IMR-90 (cell line): Measurements from ENCODE around the gene PLPP4. TPM values are rescaled to one million over a fixed set of nuclear protein-coding genes. Genes with fewer than 3 reads are reported as not detected.

Source experiments
- ATAC-seq: fragments of 200-7000 bp; cut with Tn5 transposase; 2 replicates; pipeline ENCODE4 v1.9.1; 2020; ENCODE audit warnings: low read depth, mild to moderate bottlenecking, moderate library complexity
- BruUV-seq: library from RNA; stranded (reverse); fragments of 400-500 nt; replicated peaks from 2 replicates; lab custom pipeline; 2021; lab: Mats Ljungman, UMichigan
- CTCF ChIA-PET: fragments of 300-600 bp; formaldehyde crosslinking; extraction: SDS; loops from one replicate; lab custom pipeline; 2021; ENCODE audit warnings: antibody characterized with exemption; lab: Yijun Ruan, JAX
- POLR2A ChIA-PET: fragments of 300-600 bp; sonication (Branson Sonifier 250); formaldehyde crosslinking; loops from one replicate; lab custom pipeline; 2022; ENCODE audit warnings: antibody characterized with exemption; ENCODE audit not compliant: unreplicated experiment; lab: Charles Lee
- DNase-seq: peaks from one replicate; pipeline ENCODE4 v3.0.0; 2013
- H2AFZ ChIP-seq: replicated peaks from 2 replicates; pipeline ENCODE3; 2013; ENCODE audit warnings: low read length, mild to moderate bottlenecking; ENCODE audit not compliant: poor library complexity
- H2AK5ac ChIP-seq: 2 replicates; pipeline ENCODE4 v1.6.1; 2013; ENCODE audit warnings: low read depth, low read length, inconsistent platforms
- H2AK9ac ChIP-seq: replicated peaks from 2 replicates; pipeline ENCODE3; 2013; ENCODE audit warnings: mild to moderate bottlenecking, low read depth, low read length, moderate library complexity; ENCODE audit not compliant: poor library complexity
- H2BK120ac ChIP-seq: 2 replicates; pipeline ENCODE4 v1.6.1; 2013; ENCODE audit warnings: low read depth, low read length, inconsistent platforms
- H2BK15ac ChIP-seq: 3 replicates; pipeline ENCODE4 v1.6.1; 2013; ENCODE audit warnings: low read depth, low read length, inconsistent platforms
- H2BK20ac ChIP-seq: 2 replicates; pipeline ENCODE4 v1.6.1; 2013; ENCODE audit warnings: low read depth, mild to moderate bottlenecking, inconsistent platforms, low read length, moderate library complexity
- H2BK5ac ChIP-seq: 2 replicates; pipeline ENCODE4 v1.6.1; 2013; ENCODE audit warnings: mild to moderate bottlenecking, low read depth, low read length, inconsistent platforms; ENCODE audit not compliant: poor library complexity, severe bottlenecking
- H3K14ac ChIP-seq: replicated peaks from 2 replicates; pipeline ENCODE4 v1.6.1; 2013; ENCODE audit warnings: low read depth, low read length, inconsistent platforms
- H3K18ac ChIP-seq: 2 replicates; pipeline ENCODE4 v1.6.1; 2013; ENCODE audit warnings: low read depth, low read length, control low read depth
- H3K23ac ChIP-seq: 2 replicates; pipeline ENCODE4 v1.6.1; 2013; ENCODE audit warnings: low read depth, low read length, inconsistent platforms
- H3K27ac ChIP-seq: 2 replicates; pipeline ENCODE4 v1.5.1; 2013; ENCODE audit warnings: mild to moderate bottlenecking, control low read depth, low read length; ENCODE audit not compliant: insufficient read depth
- H3K27me3 ChIP-seq: 2 replicates; pipeline ENCODE4 v1.6.1; 2013; ENCODE audit warnings: low read length; ENCODE audit not compliant: control insufficient read depth, insufficient read depth
- H3K36me3 ChIP-seq: 2 replicates; pipeline ENCODE4 v1.6.1; 2013; ENCODE audit warnings: low read length, mixed read lengths; ENCODE audit not compliant: control insufficient read depth, insufficient read depth
- H3K4ac ChIP-seq: 2 replicates; pipeline ENCODE4 v1.6.1; 2013; ENCODE audit warnings: low read depth, low read length, inconsistent platforms
- H3K4me1 ChIP-seq: 2 replicates; pipeline ENCODE4 v1.6.1; 2013; ENCODE audit warnings: low read length, mixed read lengths; ENCODE audit not compliant: control insufficient read depth, insufficient read depth
- H3K4me2 ChIP-seq: 2 replicates; pipeline ENCODE4 v1.6.1; 2013; ENCODE audit warnings: low read depth, mild to moderate bottlenecking, control low read depth, low read length, moderate library complexity
- H3K4me3 ChIP-seq: 2 replicates; pipeline ENCODE4 v1.5.1; 2013; ENCODE audit warnings: low read depth, mild to moderate bottlenecking, control low read depth, low read length, moderate library complexity; ENCODE audit not compliant: insufficient read depth
- H3K56ac ChIP-seq: 2 replicates; pipeline ENCODE4 v1.6.1; 2013; ENCODE audit warnings: low read length, inconsistent platforms; ENCODE audit not compliant: insufficient read depth; ENCODE audit errors: extremely low read depth
- H3K79me1 ChIP-seq, 2 experiments: 2 replicates each; pipeline ENCODE4 v1.6.1; 2013; ENCODE audit warnings: low read length in 2 of 2, inconsistent platforms in 1 of 2, low read depth in 1 of 2
- H3K9ac ChIP-seq: 2 replicates; pipeline ENCODE4 v1.6.1; 2013; ENCODE audit warnings: low read depth, low read length, control low read depth
- H3K9me1 ChIP-seq: 2 replicates; pipeline ENCODE4 v1.6.1; 2013; ENCODE audit warnings: low read length, inconsistent platforms; ENCODE audit not compliant: insufficient read depth
- H3K9me3 ChIP-seq: 2 replicates; pipeline ENCODE4 v1.6.1; 2013; ENCODE audit warnings: low read length; ENCODE audit not compliant: control insufficient read depth, insufficient read depth
- H4K20me1 ChIP-seq: 2 replicates; pipeline ENCODE4 v1.6.1; 2013; ENCODE audit warnings: low read length, inconsistent platforms; ENCODE audit not compliant: insufficient read depth
- H4K5ac ChIP-seq: 2 replicates; pipeline ENCODE4 v1.6.1; 2013; ENCODE audit warnings: mild to moderate bottlenecking, low read depth, low read length, control low read depth
- H4K8ac ChIP-seq, 2 experiments: 2 replicates each; pipeline ENCODE4 v1.6.1; 2013; ENCODE audit warnings: low read depth in 2 of 2, low read length in 2 of 2, control low read depth in 1 of 2, inconsistent platforms in 1 of 2
- H4K91ac ChIP-seq: 2 replicates; pipeline ENCODE4 v1.6.1; 2013; ENCODE audit warnings: low read depth, low read length, inconsistent platforms; ENCODE audit not compliant: insufficient read depth
- BHLHE40 ChIP-seq: fragments of 150-350 bp; IDR thresholded peaks from 2 replicates; pipeline ENCODE4 v1.6.1; 2016; ENCODE audit warnings: mild to moderate bottlenecking, low read depth, low read length
- CEBPB ChIP-seq: IDR thresholded peaks from 2 replicates; pipeline ENCODE4 v1.6.1; 2012; ENCODE audit warnings: low read depth, low read length, improper control_type of control experiment
- CHD1 ChIP-seq: IDR thresholded peaks from 2 replicates; pipeline ENCODE4 v1.6.1; 2012; ENCODE audit warnings: low read depth, low read length, improper control_type of control experiment
- CTCF ChIP-seq: conservative IDR thresholded peaks from 2 replicates; pipeline ENCODE4 v1.5.1; 2012; ENCODE audit warnings: mild to moderate bottlenecking, low read depth, low read length, improper control_type of control experiment
- ELK1 ChIP-seq: fragments of 150-350 bp; IDR thresholded peaks from 2 replicates; pipeline ENCODE4 v1.6.1; 2016; ENCODE audit warnings: low read depth, mild to moderate bottlenecking, low read length, moderate library complexity, borderline replicate concordance
- FOS ChIP-seq: fragments of 150-350 bp; IDR thresholded peaks from 2 replicates; pipeline ENCODE4 v1.6.1; 2016; ENCODE audit warnings: low read depth, low read length
- MAFK ChIP-seq: IDR thresholded peaks from 2 replicates; pipeline ENCODE4 v1.6.1; 2012; ENCODE audit warnings: low read depth, low read length, improper control_type of control experiment
- MAZ ChIP-seq: IDR thresholded peaks from 2 replicates; pipeline ENCODE4 v1.6.1; 2012; ENCODE audit warnings: low read depth, mild to moderate bottlenecking, low read length, improper control_type of control experiment, moderate library complexity, borderline replicate concordance
- MXI1 ChIP-seq: IDR thresholded peaks from 2 replicates; pipeline ENCODE4 v1.6.1; 2012; ENCODE audit warnings: low read depth, mild to moderate bottlenecking, low read length, moderate library complexity, borderline replicate concordance
- NFE2L2 ChIP-seq: fragments of 150-350 bp; IDR thresholded peaks from 2 replicates; pipeline ENCODE4 v1.6.1; 2016; ENCODE audit warnings: low read depth, mild to moderate bottlenecking, low read length
- POLR2A ChIP-seq: IDR thresholded peaks from 2 replicates; pipeline ENCODE4 v1.6.1; 2012; ENCODE audit warnings: mild to moderate bottlenecking, low read depth, low read length
- RAD21 ChIP-seq: IDR thresholded peaks from 2 replicates; pipeline ENCODE4 v1.6.1; 2012; ENCODE audit warnings: low read length, improper control_type of control experiment
- RCOR1 ChIP-seq: IDR thresholded peaks from 2 replicates; pipeline ENCODE4 v1.6.1; 2012; ENCODE audit warnings: mild to moderate bottlenecking, low read length, improper control_type of control experiment; ENCODE audit not compliant: insufficient replicate concordance
- RFX5 ChIP-seq: IDR thresholded peaks from 2 replicates; pipeline ENCODE4 v1.8.0; 2012; ENCODE audit warnings: low read depth, mild to moderate bottlenecking, low read length, moderate library complexity
- SMC3 ChIP-seq: fragments of 150-350 bp; IDR thresholded peaks from 2 replicates; pipeline ENCODE4 v1.6.1; 2016; ENCODE audit warnings: low read depth, mild to moderate bottlenecking, antibody characterized with exemption, low read length, moderate library complexity
- WGBS, 2 experiments: methylation state at CpG; one replicate each; pipeline versions ENCODE4 v1.1.5 to v1.1.7; 2013; ENCODE audit warnings: missing lambda C conversion rate in 2 of 2; ENCODE audit not compliant: insufficient read length in 1 of 2; ENCODE audit errors: extremely low coverage in 2 of 2; 5-methylcytosine and 5-hydroxymethylcytosine counted together
- dilution Hi-C: fragments of 300-500 bp; cut with HindIII; formaldehyde crosslinking; loops from one replicate; pipeline ENCODE4 v1.14.3; 2018; ENCODE audit warnings: low sequenced_read_pairs; ENCODE audit not compliant: unreplicated experiment
- in situ Hi-C: fragments of 300-500 bp; cut with MboI; formaldehyde crosslinking; loops from 3 replicates; pipeline ENCODE4 v1.14.3; 2019; ENCODE audit warnings: low sequenced_read_pairs, inconsistent platforms, mixed read lengths
- intact Hi-C: fragments of 100-400 bp; cut with micrococcal nuclease; formaldehyde crosslinking; loops from 2 replicates; pipeline ENCODE4 v1.10.0; 2022
- polyA plus RNA-seq, 3 experiments: library from polyadenylated mRNA; depleted of rRNA; stranded (reverse); fragments of >200 nt; gene quantifications; 2 replicates each; pipeline ENCODE4 v1.2.3, GENCODE V29; 2012; ENCODE audit warnings: low replicate concordance in 1 of 3
- total RNA-seq: library from RNA; depleted of rRNA; stranded (reverse); fragments of >200 nt; gene quantifications from 2 replicates; pipeline ENCODE4 v1.2.3, GENCODE V29; 2012
- TF ChIP-seq, protein P1 (sequence below): fragments of 150-350 bp; IDR thresholded peaks from 2 replicates; pipeline ENCODE4 v1.6.1; 2017; ENCODE audit warnings: mild to moderate bottlenecking, antibody characterized with exemption, low read length, low read depth

Gene PLPP4
- total and polyA plus RNA-seq, 2 of the 4 experiments (the other 2 are of a cell fraction), result 0.18 to 0.60 TPM

DNA sequence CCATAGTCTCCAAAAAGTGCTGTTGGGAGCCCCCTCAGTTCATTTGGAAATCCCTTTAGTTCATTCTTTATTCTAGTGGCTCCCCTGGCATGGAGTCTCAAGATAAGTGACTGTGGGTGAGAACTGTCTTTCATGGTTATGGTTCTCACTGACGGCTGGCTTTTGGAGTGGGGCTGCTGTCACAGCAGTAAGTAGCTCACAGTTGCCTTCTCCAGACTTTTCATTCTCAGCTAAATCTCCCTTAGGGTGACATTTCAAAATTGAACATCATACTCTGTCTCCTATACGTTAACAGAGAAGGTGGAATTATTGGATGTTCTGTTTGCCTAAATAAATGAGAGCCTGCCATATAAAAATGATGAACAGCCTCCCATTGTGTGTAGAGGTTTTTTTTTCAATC is 58.7 kb downstream of the PLPP4 start:
- Histone ChIP-seq H2BK120ac (no peak overlapping the region), H3K79me1 (no peaks in the 10 kb centered on the region), H4K20me1 (no peaks in the 10 kb centered on the region), H4K91ac (no peak overlapping the region), H3K9ac (no peak overlapping the region), H3K56ac (no peak overlapping the region), H3K4ac (no peak overlapping the region), H3K4me2 (no peak overlapping the region), H3K9me1 (no peaks in the 10 kb centered on the region), H2BK15ac (no peak overlapping the region), H3K27me3 (no peaks in the 10 kb centered on the region), H3K18ac (no peak overlapping the region), H2BK5ac (no peak overlapping the region), H3K9me3 (peaks cover 38% of the 10 kb centered on the region), H3K4me3 (no peak overlapping the region), H2BK20ac (no peak overlapping the region), H4K8ac (no peak overlapping the region), H2AK5ac (no peak overlapping the region), H3K4me1 (no peaks in the 10 kb centered on the region), H2AFZ (no peak overlapping the region), H4K5ac (no peak overlapping the region), H2AK9ac (no peak overlapping the region), H3K36me3 (no peaks in the 10 kb centered on the region), H3K27ac (no peak overlapping the region), H3K23ac (no peak overlapping the region), H3K14ac (no peak overlapping the region)
- ATAC-seq, result no peak
- no peak for DNase-seq
- no TSS peak for BruUV-seq
- dilution Hi-C loops, result no loop called here
- POLR2A ChIA-PET, result no interaction called here
- in situ Hi-C loops, result no loop called here
- TF ChIP-seq NFE2L2 (no peak), CEBPB (no peak), MXI1 (no peak), MAFK (no peak), RAD21 (no peak), CTCF (no peak), BHLHE40 (no peak), POLR2A (no peak), CHD1 (no peak), SMC3 (no peak), RCOR1 (no peak), ELK1 (no peak), FOS (no peak), MAZ (no peak), RFX5 (no peak)
- TF ChIP-seq, protein P1, sequence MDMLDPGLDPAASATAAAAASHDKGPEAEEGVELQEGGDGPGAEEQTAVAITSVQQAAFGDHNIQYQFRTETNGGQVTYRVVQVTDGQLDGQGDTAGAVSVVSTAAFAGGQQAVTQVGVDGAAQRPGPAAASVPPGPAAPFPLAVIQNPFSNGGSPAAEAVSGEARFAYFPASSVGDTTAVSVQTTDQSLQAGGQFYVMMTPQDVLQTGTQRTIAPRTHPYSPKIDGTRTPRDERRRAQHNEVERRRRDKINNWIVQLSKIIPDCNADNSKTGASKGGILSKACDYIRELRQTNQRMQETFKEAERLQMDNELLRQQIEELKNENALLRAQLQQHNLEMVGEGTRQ, result no peak
- CTCF ChIA-PET, result no interaction called here
- no CpG with 5 or more reads among the region's 2 CpGs for WGBS, 2 experiments
- intact Hi-C loops, result no loop called here
